Mucosa of stomach (tissue), 1 donor: Measurements from ENCODE around the gene GYG1.

Source experiments
- H3K27me3 ChIP-seq: one replicate; pipeline ENCODE4 v1.7.0; 2013; ENCODE audit warnings: mild to moderate bottlenecking, low read length; ENCODE audit not compliant: control insufficient read depth, insufficient read depth
- H3K36me3 ChIP-seq: one replicate; pipeline ENCODE4 v1.7.0; 2013; ENCODE audit warnings: low read length; ENCODE audit not compliant: control insufficient read depth, insufficient read depth
- H3K4me1 ChIP-seq: one replicate; pipeline ENCODE4 v1.7.0; 2013; ENCODE audit warnings: mild to moderate bottlenecking, low read length; ENCODE audit not compliant: control insufficient read depth, insufficient read depth
- H3K4me3 ChIP-seq: one replicate; pipeline ENCODE4 v1.7.0; 2013; ENCODE audit warnings: low read length
- H3K9ac ChIP-seq: one replicate; pipeline ENCODE4 v1.7.0; 2013; ENCODE audit warnings: mild to moderate bottlenecking, low read length, moderate library complexity
- H3K9me3 ChIP-seq: one replicate; pipeline ENCODE4 v1.7.0; 2013; ENCODE audit warnings: mild to moderate bottlenecking, low read length, moderate library complexity; ENCODE audit not compliant: control insufficient read depth
- donor health status: Pancreatic carcinoma.

GYG1 gene

DNA sequence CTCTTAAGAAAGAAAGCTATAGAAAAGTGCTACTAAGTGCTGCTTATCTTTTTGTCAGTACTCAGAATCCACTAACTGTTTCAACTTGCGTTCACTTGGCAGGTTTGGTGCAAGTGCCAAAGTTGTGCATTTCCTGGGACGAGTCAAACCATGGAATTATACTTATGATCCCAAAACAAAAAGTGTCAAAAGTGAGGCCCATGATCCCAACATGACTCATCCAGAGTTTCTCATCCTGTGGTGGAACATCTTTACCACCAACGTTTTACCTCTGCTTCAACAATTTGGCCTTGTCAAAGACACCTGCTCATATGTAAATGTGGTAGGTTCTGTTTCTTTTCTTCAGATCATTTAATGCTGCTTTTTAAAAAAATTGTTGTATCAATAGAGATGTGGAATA, 32.6 kb downstream of the GYG1 start:
- H3K36me3 ChIP-seq = no peaks in the 10 kb centered on the region
- no peak overlapping the region for H3K9ac ChIP-seq
- H3K4me1 ChIP-seq = peaks cover 12% of the 10 kb centered on the region
- no peaks in the 10 kb centered on the region for H3K27me3 ChIP-seq
- no peaks in the 10 kb centered on the region for H3K9me3 ChIP-seq
- no peak overlapping the region for H3K4me3 ChIP-seq

DNA sequence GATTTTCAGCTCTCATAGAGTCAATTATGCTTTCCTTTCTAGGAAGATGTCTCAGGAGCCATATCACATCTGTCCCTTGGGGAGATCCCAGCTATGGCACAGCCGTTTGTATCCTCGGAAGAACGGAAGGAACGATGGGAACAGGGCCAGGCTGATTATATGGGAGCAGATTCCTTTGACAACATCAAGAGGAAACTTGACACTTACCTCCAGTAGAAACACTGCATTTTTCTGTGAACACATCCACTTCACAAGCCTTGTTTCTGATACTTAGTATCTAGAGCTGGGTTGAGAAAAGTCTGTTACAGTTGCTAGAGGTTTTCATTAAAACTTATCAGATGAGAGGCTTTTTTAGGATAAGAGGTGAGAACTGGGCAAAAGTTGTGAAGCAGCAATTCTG, 35.4 kb downstream of the GYG1 start:
- no peaks in the 10 kb centered on the region for H3K36me3 ChIP-seq
- no peaks in the 10 kb centered on the region for H3K9me3 ChIP-seq
- no peak overlapping the region for H3K9ac ChIP-seq
- no peaks in the 10 kb centered on the region for H3K4me1 ChIP-seq
- no peak overlapping the region for H3K4me3 ChIP-seq
- H3K27me3 ChIP-seq = no peaks in the 10 kb centered on the region

DNA sequence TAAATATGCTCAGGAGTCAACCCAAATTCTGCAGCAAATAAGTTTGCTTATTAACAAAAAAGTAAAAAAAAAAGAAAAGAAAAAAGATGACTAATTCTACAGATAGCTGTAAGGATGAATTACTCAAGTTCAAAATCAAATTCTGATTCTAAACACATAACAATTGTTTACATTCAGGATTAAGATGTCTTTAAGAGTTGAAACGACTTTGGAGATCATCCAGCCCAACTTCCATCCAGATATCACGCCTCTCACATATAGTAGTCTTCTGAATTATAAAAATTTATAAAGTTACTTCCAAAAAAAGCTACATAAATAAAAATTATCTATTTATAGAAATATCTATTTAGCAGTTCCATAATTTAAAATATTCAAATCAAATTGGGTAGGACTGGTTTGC, 39.8 kb downstream of the GYG1 start:
- H3K27me3 ChIP-seq = no peaks in the 10 kb centered on the region
- no peaks in the 10 kb centered on the region for H3K36me3 ChIP-seq
- H3K4me1 ChIP-seq = no peaks in the 10 kb centered on the region
- no peak overlapping the region for H3K9ac ChIP-seq
- H3K4me3 ChIP-seq = no peak overlapping the region
- no peaks in the 10 kb centered on the region for H3K9me3 ChIP-seq

DNA sequence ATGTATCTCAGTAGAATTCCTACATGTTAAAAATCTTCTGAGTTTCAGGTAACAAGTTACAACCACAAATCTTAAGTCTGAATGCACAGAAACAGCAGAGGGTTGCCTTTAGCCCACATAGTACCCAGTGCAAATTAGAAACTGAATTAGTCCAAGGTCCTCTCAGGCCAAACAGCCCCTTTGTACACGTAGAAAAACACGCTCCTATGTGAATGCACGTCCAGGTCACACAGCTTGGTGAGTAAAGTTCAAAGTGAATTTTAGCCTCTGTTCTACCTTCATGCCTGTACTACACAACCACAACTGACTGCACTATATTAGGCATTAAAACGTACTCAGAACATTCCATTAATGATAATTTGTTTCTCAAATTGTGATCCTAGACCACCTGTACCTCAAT, 46.3 kb downstream of the GYG1 start:
- Histone ChIP-seq H3K36me3 (no peaks in the 10 kb centered on the region), H3K9ac (no peak overlapping the region)

DNA sequence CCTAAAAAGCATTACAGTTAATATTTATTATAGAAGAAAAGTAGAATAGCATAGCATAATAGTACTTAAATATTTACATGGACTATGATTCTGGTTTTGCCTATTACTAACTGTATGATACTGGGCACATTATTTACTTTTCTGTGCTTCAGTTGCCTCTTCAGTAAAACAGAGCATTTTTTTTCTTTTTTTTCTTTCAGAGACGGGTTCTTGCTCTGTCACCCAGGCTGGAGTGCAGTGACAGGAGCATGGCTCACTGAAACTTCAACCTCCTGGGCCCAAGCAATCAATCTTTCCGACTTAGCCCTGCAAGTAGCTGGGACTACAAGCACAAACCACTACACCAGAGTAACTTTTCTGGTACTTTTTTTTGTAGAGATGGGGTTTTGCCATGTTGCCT, 47.0 kb downstream of the GYG1 start:
- Histone ChIP-seq H3K9me3 (no peaks in the 10 kb centered on the region), H3K27me3 (no peaks in the 10 kb centered on the region), H3K4me1 (no peaks in the 10 kb centered on the region), H3K36me3 (no peaks in the 10 kb centered on the region), H3K4me3 (no peak overlapping the region), H3K9ac (no peak overlapping the region)

More for the DNA sequence above, 46.3 kb downstream of the GYG1 start:
- no peak overlapping the region for H3K4me3 ChIP-seq
- H3K4me1 ChIP-seq = no peaks in the 10 kb centered on the region
- H3K27me3 ChIP-seq = no peaks in the 10 kb centered on the region
- H3K9me3 ChIP-seq = no peaks in the 10 kb centered on the region

DNA sequence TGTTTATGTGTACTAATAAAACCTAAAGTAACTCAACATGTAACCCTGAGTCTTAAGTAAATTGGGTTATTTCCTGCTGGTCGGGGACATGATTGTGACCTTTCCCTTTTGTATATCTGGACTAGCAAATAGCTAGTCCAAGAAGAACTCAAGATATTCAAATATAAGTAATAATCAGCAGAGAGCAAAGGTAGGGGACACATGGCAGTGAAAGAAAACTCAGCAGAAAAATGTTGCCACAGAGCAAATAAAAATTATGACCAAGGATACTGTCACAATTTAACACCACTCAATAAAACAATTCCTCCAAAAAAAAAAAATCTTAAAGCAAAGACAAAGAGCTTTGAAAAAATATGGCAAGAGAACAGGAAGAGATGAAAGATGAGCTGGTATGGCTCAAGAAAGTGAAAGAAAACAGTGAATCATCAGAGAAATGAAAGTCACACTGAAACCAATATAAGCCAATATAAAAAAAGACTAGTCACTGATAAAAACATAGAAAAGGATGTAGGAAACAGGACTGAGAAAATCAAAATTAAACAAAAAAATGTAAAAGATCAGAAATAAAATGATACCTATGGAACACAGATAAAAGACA, 51.5 kb downstream of the GYG1 start:
- no peaks in the 10 kb centered on the region for H3K9me3 ChIP-seq
- no peaks in the 10 kb centered on the region for H3K36me3 ChIP-seq
- no peaks in the 10 kb centered on the region for H3K27me3 ChIP-seq
- no peak overlapping the region for H3K9ac ChIP-seq
- H3K4me3 ChIP-seq = no peak overlapping the region
- H3K4me1 ChIP-seq = no peaks in the 10 kb centered on the region

DNA sequence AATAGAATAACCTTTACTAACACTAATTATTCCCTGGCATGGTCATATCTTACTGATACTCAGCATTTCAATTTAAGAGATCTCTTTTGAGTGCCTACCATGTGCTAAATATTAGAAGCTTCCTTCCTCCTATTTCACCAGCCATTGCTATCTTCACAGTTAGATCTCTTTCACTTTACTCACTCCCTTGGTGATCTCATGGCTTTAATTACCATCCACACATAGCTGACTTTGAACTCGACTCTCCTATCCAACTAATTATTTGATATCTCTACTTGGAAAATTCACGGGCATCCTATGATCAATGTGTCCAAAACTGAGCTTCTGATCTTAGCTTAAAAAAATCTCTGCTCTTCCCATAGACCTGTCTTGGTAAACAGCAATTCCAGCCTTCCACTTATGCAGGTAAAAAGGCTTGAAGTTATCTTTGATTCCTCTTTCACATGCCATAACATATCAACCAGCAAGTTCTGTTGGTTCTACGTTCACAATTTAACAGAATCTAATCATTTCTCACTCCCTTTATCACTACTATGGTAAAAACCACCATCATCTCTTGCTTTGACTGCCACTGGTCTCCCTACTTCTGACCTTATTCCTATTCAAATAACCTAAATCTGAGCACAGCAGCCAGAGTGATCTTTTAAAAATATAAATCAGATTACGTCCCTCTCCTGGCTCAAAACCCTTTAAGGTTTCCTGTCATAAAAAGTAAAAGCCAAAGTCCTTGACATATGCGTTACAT, 53.2 kb downstream of the GYG1 start:
- no peak overlapping the region for H3K9ac ChIP-seq
- H3K36me3 ChIP-seq = no peaks in the 10 kb centered on the region
- H3K4me3 ChIP-seq = no peak overlapping the region
- H3K9me3 ChIP-seq = no peaks in the 10 kb centered on the region
- H3K4me1 ChIP-seq = no peaks in the 10 kb centered on the region
- no peaks in the 10 kb centered on the region for H3K27me3 ChIP-seq

DNA sequence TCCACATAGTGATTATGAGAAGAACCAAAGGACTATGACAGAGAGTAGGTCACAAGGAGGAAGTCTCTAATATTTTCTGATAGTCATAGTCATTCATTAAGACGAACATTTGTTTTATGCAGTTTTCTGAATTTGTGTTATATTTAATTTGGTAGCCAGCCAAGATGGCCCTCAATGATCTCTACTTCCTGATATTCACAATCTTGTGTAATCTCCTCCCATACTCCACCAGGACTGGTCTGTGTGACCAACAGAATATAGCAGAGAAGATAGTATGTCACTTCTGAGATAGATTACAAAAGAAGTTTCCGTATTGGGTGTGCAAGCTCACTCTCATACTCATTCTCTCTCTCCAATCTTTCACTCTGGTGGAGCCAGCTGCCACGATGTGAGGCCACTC, 64.2 kb downstream of the GYG1 start:
- Histone ChIP-seq H3K4me3 (no peak overlapping the region), H3K9me3 (no peaks in the 10 kb centered on the region), H3K4me1 (no peaks in the 10 kb centered on the region), H3K9ac (no peak overlapping the region), H3K36me3 (no peaks in the 10 kb centered on the region), H3K27me3 (no peaks in the 10 kb centered on the region)

DNA sequence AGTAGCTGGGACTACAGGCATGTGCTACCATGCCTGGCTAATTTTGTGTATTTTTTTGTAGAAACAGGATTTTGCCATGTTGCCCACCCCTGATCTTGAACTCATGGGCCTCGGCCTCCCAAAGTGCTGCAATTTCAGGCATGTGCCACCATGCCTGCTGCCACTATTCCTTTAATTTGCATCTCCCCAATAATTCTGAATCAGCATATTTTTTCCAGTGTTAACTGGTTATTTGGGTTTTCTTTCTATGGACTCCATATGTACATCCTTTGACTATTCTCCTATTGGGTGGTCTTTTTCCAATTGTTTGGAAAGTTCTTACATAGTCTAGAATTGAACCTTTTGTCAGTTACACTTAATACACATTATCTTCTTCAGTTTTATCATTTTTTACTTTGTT, 66.9 kb downstream of the GYG1 start:
- Histone ChIP-seq H3K27me3 (no peaks in the 10 kb centered on the region), H3K36me3 (no peaks in the 10 kb centered on the region), H3K4me1 (no peaks in the 10 kb centered on the region), H3K9ac (no peak overlapping the region), H3K4me3 (no peak overlapping the region), H3K9me3 (no peaks in the 10 kb centered on the region)

DNA sequence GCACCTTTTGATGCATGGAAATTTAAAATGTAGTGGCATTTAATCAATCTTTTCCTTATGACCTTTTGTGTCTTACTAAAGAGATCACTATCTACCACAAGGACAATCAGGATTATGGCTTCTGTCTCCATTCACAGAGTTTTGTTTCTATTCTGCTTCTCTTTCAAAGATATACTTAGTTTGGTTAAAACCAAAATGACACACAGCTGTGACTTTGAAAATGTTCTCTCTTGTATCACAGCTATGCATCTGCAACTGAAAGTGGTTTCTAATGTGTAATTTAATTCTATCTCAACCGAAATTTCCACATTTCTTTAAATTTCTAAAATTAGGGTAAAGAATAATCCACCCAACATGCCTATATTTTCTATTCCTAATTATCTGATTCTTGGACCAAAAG, 67.3 kb downstream of the GYG1 start:
- Histone ChIP-seq H3K9me3 (no peaks in the 10 kb centered on the region), H3K4me3 (no peak overlapping the region), H3K36me3 (no peaks in the 10 kb centered on the region), H3K27me3 (no peaks in the 10 kb centered on the region), H3K4me1 (no peaks in the 10 kb centered on the region), H3K9ac (no peak overlapping the region)

DNA sequence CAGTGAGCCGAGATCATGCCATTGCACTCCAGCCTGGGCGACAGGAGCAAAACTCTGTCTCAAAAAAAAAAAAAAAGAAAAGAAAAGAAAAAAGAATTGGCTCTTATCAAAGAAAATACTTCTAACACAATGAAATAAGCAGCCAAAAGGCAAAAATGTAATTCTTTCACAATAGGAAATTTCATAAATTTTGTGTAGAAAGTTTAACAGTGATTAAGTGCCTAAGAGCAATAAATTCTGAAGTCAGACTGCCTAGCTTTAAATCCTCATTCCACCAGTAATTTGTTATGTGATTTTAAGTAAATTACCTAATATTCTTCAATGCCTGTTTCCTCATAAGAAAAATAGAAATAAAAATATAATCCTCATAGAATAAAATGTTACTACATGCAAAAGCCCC, 70.4 kb downstream of the GYG1 start:
- H3K4me3 ChIP-seq = no peak overlapping the region
- no peak overlapping the region for H3K9ac ChIP-seq
- no peaks in the 10 kb centered on the region for H3K27me3 ChIP-seq
- no peaks in the 10 kb centered on the region for H3K36me3 ChIP-seq
- H3K9me3 ChIP-seq = no peaks in the 10 kb centered on the region
- no peaks in the 10 kb centered on the region for H3K4me1 ChIP-seq

DNA sequence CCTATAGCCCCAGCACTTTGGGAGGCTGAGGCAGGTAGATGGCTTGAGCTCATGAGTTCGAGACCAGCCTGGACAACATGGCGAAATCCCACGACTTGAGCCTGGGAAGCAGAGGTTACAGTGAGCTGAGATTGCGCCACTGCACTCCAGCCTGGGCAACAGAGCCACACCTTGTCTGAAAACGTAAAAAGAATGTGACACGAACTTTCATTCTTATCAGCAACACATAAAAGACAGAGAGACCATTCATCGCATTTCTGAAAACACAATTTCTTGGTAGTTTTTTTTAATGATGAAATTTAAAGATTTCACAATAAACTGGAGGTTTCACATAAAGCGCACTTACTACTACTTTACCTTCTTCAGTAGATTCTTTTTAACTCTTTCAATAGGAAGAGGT, 76.5 kb downstream of the GYG1 start:
- no peaks in the 10 kb centered on the region for H3K36me3 ChIP-seq
- H3K4me3 ChIP-seq = no peak overlapping the region
- H3K27me3 ChIP-seq = no peaks in the 10 kb centered on the region
- no peaks in the 10 kb centered on the region for H3K9me3 ChIP-seq
- H3K9ac ChIP-seq = no peak overlapping the region
- H3K4me1 ChIP-seq = no peaks in the 10 kb centered on the region
